H7 (cell line): ENCODE data around the gene ZNF598. TPM values are rescaled to one million over a fixed set of nuclear protein-coding genes. Genes with fewer than 3 reads are reported as not detected.

Source experiments
- DNase-seq: peaks from one replicate; pipeline ENCODE4 v3.0.0; 2012
- H3K27me3 ChIP-seq: 2 replicates; pipeline ENCODE4 v1.6.0; 2011; ENCODE audit warnings: mild to moderate bottlenecking, low read length; ENCODE audit not compliant: control insufficient read depth, insufficient read depth
- H3K36me3 ChIP-seq: replicated peaks from 2 replicates; pipeline ENCODE4 v1.5.1; 2011; ENCODE audit warnings: low read length; ENCODE audit not compliant: control insufficient read depth, insufficient read depth
- H3K4me3 ChIP-seq: 2 replicates; pipeline ENCODE4 v1.5.1; 2011; ENCODE audit warnings: low read depth, mild to moderate bottlenecking, control low read depth, low read length, moderate library complexity; ENCODE audit not compliant: insufficient read depth
- total RNA-seq: library from RNA; depleted of rRNA; stranded (reverse); fragments of >200 nt; shearing (Covaris generic); gene quantifications from 2 replicates; pipeline ENCODE4 v1.2.3, GENCODE V29; 2014

Gene ZNF598
- total RNA-seq, 1 experiment from 2014 or later = 28.4 TPM

DNA sequence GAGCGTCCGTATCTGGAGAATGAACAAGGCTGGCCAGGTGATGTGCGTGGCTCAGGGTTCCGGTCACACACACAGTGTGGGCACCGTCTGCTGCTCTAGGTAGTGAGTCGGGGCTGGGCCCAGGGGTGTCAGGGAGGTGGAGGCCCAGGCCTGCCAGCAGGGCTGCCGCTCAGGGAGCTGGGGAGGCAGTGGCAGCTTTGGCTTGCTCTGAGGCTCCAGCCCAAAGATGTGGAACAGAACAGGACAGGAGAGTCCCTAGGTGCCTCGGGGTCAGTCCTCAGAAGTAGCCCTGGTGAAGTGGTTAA is 33.5 kb downstream of the ZNF598 start:
- Histone ChIP-seq H3K4me3 (no peak overlapping the region), H3K36me3 (peaks cover 9% of the 10 kb centered on the region), H3K27me3 (peaks cover 20% of the 10 kb centered on the region)
- DNase-seq = no peak

GRCh38 chr16:1975432-1976215 is 34.0 kb downstream of the ZNF598 start:
- H3K27me3 ChIP-seq = peaks cover 14% of the 10 kb centered on the region
- DNase-seq = no peak
- no peak overlapping the region for H3K4me3 ChIP-seq
- H3K36me3 ChIP-seq = peaks cover 9% of the 10 kb centered on the region

GRCh38 chr16:1974157-1975070 is 35.2 kb downstream of the ZNF598 start:
- Histone ChIP-seq H3K36me3 (peaks cover 9% of the 10 kb centered on the region), H3K4me3 (no peak overlapping the region), H3K27me3 (peaks cover 2% of the 10 kb centered on the region; the same call in 1 of the 2 replicates)
- no peak for DNase-seq

DNA sequence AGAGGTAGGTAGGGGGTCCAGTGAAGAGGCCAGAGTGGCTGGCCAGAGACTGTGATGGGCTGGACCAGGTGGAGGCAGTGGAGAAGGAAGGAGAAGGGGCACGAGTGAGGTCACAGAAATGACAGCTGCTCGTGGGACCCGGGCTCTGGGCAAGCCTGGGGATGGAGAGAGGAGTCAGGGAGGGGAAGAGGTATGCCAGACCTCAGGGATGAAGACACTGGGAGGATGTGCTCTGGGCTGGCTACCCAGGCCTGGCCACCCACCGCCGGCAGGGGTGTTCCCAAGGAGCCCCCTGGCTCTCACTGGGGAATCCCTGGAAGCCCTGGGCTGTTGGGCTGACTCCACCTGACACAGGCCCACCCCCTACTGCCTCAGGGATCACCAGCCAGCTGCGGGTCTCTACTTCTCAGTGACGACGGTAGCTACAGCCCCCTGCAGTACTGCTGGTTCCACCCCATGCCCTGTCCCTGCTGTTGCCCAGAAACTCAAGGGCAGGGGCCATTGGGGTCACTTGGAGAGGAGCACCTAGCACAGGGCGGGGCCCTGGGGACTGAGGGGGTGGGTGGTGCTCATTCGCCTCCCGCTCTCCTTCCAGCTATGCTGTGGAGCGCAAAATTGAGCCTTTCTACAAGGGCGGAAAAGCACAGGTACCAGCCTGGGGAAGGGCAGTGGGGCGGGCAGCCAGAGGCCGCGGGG is 36.0 kb downstream of the ZNF598 start:
- no peaks in the 10 kb centered on the region for H3K27me3 ChIP-seq
- no peak overlapping the region for H3K4me3 ChIP-seq
- H3K36me3 ChIP-seq = peaks cover 9% of the 10 kb centered on the region
- no peak for DNase-seq

GRCh38 chr16:1972490-1972877 is 37.1 kb downstream of the ZNF598 start:
- peaks cover 9% of the 10 kb centered on the region for H3K36me3 ChIP-seq
- DNase-seq = peak; percentile 88
- H3K4me3 ChIP-seq = peak overlapping the region; percentile 97
- H3K27me3 ChIP-seq = no peaks in the 10 kb centered on the region

DNA sequence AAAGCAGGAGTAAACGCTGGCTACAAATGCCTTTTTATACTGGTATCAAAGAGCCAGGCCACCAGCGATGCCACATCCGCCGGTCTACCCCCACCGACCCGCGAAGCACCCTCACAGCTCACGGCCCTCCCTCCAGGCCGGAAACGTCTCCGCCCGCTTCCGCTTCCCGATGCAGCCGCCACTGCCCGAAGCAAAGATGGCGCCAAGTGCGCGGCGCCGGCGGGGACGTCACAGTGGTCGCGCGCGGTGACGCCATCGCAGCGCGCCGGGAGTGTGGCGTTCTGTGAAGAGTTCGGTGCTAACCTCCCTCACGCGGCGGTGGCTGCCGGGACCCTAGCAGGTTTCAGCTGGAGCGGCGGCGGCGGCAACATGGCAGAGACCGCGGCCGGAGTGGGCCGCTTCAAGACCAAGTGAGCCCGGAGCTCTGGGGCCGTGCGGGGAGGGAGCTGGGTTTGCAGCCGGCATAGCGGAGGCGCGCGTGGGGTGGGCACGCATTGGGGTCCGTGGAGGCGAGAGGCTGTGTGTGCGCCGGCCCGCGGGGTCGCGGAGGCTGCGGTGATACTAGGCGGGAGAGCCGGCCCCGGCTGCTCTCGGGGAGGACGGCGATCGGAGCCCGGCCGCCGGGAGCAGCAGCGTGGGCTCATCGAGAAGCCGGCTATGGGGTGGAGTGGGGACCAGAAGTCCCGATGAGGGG is 37.7 kb downstream of the ZNF598 start, which contains the start of gene TBL3:
TSS of gene TBL3 (plus strand) at position 258 of the 694 bp plus-strand sequence. CDS start at position 370, 112 bp downstream.
- peak within 1 kb of the TSS; percentile 97 for H3K4me3 ChIP-seq
- no peaks in the 10 kb centered on the region for H3K27me3 ChIP-seq
- H3K36me3 ChIP-seq = peaks cover 8% of the 10 kb centered on the region
- peak; percentile 99 for DNase-seq

GRCh38 chr16:1968146-1968953 is 41.3 kb downstream of the ZNF598 start:
- Histone ChIP-seq H3K4me3 (no peak overlapping the region), H3K36me3 (peaks cover 7% of the 10 kb centered on the region), H3K27me3 (no peaks in the 10 kb centered on the region)
- no peak for DNase-seq

DNA sequence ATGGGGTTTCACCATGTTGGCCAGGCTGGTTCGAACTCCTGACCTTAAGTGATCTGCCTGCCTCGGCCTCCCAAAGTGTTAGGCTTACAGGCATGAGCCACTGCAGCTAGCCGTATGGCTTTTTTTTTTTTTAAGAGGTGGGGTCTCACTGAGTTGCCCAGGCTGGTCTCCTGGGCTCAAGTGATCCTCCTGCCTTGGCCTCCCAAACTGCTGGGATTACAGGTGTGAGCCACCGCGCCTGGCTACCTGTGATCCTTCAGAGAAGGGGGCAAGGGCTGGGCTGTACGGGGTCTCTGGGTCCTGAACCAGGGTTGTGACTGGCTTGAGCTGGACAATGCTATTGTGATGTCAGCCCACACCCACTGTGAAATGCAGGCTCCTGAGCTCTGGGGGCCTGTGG is 43.2 kb downstream of the ZNF598 start, which contains the start of gene RNF151:
TSS of gene RNF151 (plus strand) at position 397 of the 400 bp plus-strand sequence. CDS start 26 bp downstream, outside the sequence.
- no peaks in the 10 kb centered on the region for H3K27me3 ChIP-seq
- H3K36me3 ChIP-seq = peaks cover 21% of the 10 kb centered on the region
- DNase-seq = no peak
- H3K4me3 ChIP-seq = peak within 1 kb of the TSS; percentile 97

DNA sequence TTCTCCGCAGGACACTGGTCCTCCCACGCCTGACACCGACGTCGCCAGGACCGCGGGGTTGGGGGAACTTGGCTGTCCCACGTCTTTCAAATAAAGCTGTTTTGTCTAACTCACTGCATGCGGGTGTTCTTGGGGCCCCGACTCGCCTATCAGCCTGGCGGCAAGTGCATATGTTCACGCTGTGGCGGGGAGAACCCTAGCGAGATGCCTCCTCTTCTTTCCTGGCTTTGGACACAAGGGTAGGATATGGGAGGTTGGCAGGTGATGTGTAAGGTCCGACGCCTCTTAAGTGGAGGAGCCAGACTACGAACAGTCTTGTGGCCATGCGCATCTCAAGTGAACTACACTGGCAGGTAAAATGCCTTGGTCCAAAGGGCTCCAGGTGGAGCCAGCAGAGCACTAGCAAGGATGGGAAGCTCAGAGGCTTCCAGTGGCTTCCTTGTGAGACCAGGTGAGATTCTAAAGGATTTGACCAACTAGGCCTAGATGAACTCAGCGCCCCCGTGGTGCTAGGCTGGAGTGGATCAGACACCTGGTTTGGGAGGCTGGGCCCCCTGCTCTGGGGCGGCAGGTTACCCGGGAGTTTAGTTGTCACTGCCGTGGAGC is 44.1 kb downstream of the ZNF598 start:
- peaks cover 23% of the 10 kb centered on the region for H3K36me3 ChIP-seq

GRCh38 chr16:1964506-1965395 is 44.9 kb downstream of the ZNF598 start, which contains the start of gene RPS2:
RPS2 (minus strand) TSS chr16:1964826; CDS start chr16:1964625, 201 bp downstream.
- no peaks in the 10 kb centered on the region for H3K27me3 ChIP-seq
- peak within 1 kb of the TSS; percentile 97 for H3K4me3 ChIP-seq
- peak; percentile 100 for DNase-seq
- H3K36me3 ChIP-seq = peaks cover 23% of the 10 kb centered on the region

More for the DNA sequence above, 44.1 kb downstream of the ZNF598 start:
- Histone ChIP-seq H3K27me3 (no peaks in the 10 kb centered on the region), H3K4me3 (peak overlapping the region; percentile 97)
- DNase-seq = no peak

DNA sequence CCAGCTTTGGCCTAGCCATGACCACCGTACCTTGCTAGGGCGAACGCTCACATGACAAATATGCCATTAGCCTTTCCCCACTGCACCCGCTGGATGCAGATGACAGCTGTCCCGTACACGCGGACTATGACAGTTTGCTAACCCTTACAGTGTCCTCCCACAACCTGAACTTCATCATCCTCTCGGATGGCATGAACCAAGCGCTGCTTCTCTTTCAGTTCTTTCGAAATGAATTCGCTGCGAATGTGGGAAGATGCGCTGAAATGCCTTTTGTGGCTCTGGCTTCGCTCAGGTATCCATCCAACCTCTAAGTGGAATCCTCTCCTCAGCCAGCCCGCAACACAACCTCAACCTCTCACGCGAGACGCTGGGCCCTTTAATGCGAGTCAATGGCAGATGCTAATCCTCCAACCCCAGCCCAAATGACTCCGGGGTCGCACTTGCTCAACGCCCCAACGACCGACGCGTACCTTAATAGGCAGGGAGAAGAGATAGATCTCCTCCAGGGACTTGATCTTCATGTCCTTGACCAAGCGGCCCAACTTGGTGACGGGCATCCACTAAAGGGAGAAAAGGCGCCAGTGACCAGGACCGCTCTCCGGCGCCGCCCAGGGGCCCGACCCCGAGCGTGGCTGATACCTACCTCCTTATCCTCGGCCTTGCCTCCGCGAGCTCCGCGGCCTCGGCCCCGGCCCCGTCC is 45.7 kb downstream of the ZNF598 start:
- Histone ChIP-seq H3K27me3 (no peaks in the 10 kb centered on the region), H3K36me3 (peaks cover 23% of the 10 kb centered on the region), H3K4me3 (peak overlapping the region; percentile 97)
- no peak for DNase-seq
